ENCODE measurements around the gene ING3. TPM values are rescaled to one million over a fixed set of nuclear protein-coding genes. Genes with fewer than 3 reads are reported as not detected.
"Not testable (repeated sequence)": the region's sequence is repeated elsewhere in the genome, so short reads cannot be mapped to it uniquely, and the experiment has no call there.

ING3 gene
- total RNA-seq, 2 experiments from 2014 or later, result 19.0 to 20.0 TPM

GRCh38 chr7:121000081-121000983 lies 49.8 kb downstream of the ING3 start:
- no peak for ATAC-seq
- DNase-seq, result no peak
- Mint-ChIP-seq H3K36me3 (ENCODE audit: low read depth) (no peaks in the 10 kb centered on the region), H3K27me3 (ENCODE audit: low read depth) (peaks cover 14% of the 10 kb centered on the region), H3K27ac (no peak overlapping the region), H3K4me3 (no peak overlapping the region), H3K4me1 (ENCODE audit: low read depth) (peaks cover 10% of the 10 kb centered on the region), H3K9me3 (ENCODE audit: insufficient read depth) (no peaks in the 10 kb centered on the region)
- POLR2A ChIA-PET, result no interaction called here
- CTCF ChIA-PET, result interaction anchor here (1.0 to 2.3 kb wide), 2 partner anchors 13 to 14 kb away, joined by 3 to 5 read pairs; no protein-coding TSS in a partner anchor

DNA sequence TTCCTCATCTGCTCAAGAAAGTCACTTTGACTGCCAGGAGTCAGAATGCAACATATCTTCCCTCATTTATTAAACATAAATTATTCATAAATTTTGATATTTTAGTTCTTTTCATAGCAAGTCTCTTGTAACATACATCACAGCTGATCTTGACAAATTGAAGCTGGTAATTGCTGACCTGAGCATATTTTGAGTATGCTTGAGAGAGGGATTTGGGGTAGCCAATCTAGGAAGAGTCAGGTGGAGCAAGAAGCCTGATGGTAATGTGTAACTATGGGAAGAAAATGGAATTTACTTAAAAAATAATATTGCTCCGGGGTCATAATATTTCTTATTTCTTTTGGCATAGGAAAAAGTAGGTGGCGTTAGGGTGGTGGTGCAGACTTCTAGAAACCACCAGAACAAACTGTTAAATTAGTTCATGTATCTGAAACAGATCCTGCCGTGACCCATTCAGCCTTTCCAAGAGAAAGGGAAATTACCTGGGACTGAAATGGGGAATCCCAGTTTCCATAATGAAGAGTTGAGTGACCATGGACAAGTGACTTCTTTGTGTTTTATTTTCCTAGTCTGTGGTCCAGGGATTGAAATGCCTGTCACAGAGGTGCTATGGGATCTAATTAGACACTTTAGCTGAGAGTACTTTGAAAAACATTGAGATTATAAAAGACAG lies 50.8 kb downstream of the ING3 start:
- Mint-ChIP-seq H3K36me3 (ENCODE audit: low read depth) (no peaks in the 10 kb centered on the region), H3K4me1 (ENCODE audit: low read depth) (peaks cover 8% of the 10 kb centered on the region), H3K9me3 (ENCODE audit: insufficient read depth) (no peaks in the 10 kb centered on the region), H3K27me3 (ENCODE audit: low read depth) (peaks cover 6% of the 10 kb centered on the region), H3K27ac (no peak overlapping the region), H3K4me3 (no peak overlapping the region)
- CTCF ChIA-PET, result interaction anchor here (1.5 to 2.3 kb wide), 3 partner anchors 12 to 32 kb away, joined by 3 to 5 read pairs (median 3); partner anchors contain the start of gene CPED1
- ATAC-seq, result no peak
- POLR2A ChIA-PET, result no interaction called here
- DNase-seq, result no peak

GRCh38 chr7:121002048-121002756 lies 51.6 kb downstream of the ING3 start:
- DNase-seq, result no peak
- ATAC-seq, result no peak
- H3K4me3 Mint-ChIP-seq, result no peak overlapping the region
- H3K4me1 Mint-ChIP-seq (ENCODE audit: low read depth), result peaks cover 4% of the 10 kb centered on the region
- no peaks in the 10 kb centered on the region for H3K9me3 Mint-ChIP-seq (ENCODE audit: insufficient read depth)
- CTCF ChIA-PET, result interaction anchor here (1.5 to 2.3 kb wide), 3 partner anchors 13 to 31 kb away, joined by 3 to 5 read pairs (median 3); partner anchors contain the start of gene CPED1
- POLR2A ChIA-PET, result no interaction called here
- no peak overlapping the region for H3K27ac Mint-ChIP-seq
- H3K27me3 Mint-ChIP-seq (ENCODE audit: low read depth), result peaks cover 6% of the 10 kb centered on the region
- no peaks in the 10 kb centered on the region for H3K36me3 Mint-ChIP-seq (ENCODE audit: low read depth)

DNA sequence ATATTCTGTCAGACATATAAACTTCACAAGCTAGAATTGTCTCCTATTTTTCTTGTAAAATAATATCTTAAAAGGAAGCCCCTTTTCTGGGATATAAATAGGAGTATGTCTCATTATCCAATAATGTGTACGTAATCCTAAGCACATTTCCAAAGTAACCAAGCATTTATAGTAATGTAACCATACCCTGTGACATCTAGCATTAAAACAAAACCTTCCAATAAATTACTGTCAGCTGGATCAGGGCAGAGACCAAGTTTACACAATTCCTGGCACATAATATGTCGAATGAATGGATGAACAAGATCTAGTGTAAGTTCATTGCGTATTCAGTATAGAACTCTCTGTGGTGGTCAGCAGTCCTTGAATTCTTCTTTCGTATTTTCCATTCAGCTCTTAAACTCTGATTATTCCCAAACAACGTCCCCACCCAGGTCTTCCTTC lies 52.2 kb downstream of the ING3 start:
- H3K9me3 Mint-ChIP-seq (ENCODE audit: insufficient read depth), result no peaks in the 10 kb centered on the region
- POLR2A ChIA-PET, result no interaction called here

DNA sequence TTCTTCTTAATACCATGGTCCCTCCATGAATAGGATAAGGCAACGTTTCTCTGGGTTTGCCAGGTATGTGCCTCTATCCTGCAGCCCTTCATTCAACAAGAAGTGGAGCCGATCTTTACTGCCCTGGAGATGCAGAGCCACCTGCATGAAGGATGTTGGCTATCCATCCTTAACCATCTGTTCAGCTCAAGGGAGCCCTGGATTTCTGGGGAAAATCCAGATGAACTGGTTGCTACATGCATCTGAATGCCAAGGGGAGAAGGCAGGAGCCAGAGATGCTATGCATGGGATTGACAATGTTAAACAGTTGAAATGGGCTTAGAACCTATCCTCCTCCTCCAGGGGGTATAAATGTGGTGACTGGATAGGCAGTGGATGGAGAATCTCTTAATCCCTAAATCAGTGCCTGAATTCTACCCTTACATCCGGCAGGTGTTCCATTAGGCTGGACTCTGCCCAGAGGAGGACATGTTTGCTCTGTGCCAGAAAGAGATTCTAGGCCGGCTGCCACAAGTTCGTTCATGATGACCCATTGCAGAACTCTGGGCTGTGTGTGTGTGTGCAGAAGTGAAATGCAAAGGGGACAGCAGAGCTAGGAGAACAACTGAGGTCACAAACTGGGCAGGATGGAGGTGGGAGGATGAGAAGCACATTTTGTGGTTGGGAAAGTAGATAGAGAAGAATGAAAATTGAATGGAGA lies 53.6 kb downstream of the ING3 start:
- Mint-ChIP-seq H3K27ac (no peak overlapping the region), H3K36me3 (ENCODE audit: low read depth) (no peaks in the 10 kb centered on the region), H3K9me3 (ENCODE audit: insufficient read depth) (no peaks in the 10 kb centered on the region), H3K4me3 (no peak overlapping the region), H3K4me1 (ENCODE audit: low read depth) (peaks cover 4% of the 10 kb centered on the region), H3K27me3 (ENCODE audit: low read depth) (peaks cover 10% of the 10 kb centered on the region)
- ChIA-PET POLR2A (no interaction called here), CTCF (no interaction called here)
- ATAC-seq, result no peak
- DNase-seq, result no peak

More for the DNA sequence above, 52.2 kb downstream of the ING3 start:
- Mint-ChIP-seq H3K4me1 (ENCODE audit: low read depth) (peaks cover 4% of the 10 kb centered on the region), H3K27me3 (ENCODE audit: low read depth) (peaks cover 10% of the 10 kb centered on the region), H3K36me3 (ENCODE audit: low read depth) (no peaks in the 10 kb centered on the region), H3K27ac (no peak overlapping the region), H3K4me3 (no peak overlapping the region)
- CTCF ChIA-PET, result interaction anchor here (1.5 to 2.3 kb wide), 3 partner anchors 14 to 30 kb away, joined by 3 to 5 read pairs (median 3); partner anchors contain the start of gene CPED1
- ATAC-seq, result no peak
- no peak for DNase-seq

GRCh38 chr7:121005058-121005457 lies 54.5 kb downstream of the ING3 start:
- DNase-seq; H3K27ac Mint-ChIP-seq; POLR2A ChIA-PET; H3K27me3 Mint-ChIP-seq (ENCODE audit: low read depth); ATAC-seq; CTCF ChIA-PET; H3K4me1 Mint-ChIP-seq (ENCODE audit: low read depth); H3K4me3 Mint-ChIP-seq; H3K36me3 Mint-ChIP-seq (ENCODE audit: low read depth); H3K9me3 Mint-ChIP-seq (ENCODE audit: insufficient read depth): not testable (repeated sequence)

DNA sequence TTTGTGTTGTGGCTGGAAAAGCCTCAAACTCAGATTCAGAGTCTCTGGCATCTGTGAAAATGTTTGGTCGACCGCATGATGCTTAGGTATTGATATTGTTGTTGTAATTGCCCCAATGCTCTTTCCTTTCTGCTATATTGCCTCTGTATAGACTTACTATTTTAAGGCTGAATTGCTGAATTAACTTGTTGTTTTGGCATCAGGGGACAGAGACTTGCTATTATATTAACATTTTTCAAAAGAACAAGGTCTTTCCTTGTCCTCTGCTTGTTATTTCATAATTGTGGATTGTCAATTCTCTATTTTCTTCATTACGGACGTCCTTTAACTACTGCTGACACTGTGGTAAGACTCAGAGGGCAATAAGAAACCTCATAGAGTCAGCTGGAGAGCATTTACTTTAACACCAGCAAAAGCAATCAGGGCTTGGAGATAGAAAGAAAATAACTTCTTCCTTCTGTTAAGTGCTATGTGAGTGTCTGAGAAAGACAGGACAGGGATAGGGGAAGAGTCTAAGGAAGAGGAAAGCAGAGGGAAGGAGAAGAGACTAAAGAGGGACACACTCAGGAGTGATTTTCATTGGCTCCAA lies 55.5 kb downstream of the ING3 start:
- Mint-ChIP-seq H3K9me3 (ENCODE audit: insufficient read depth) (no peaks in the 10 kb centered on the region), H3K36me3 (ENCODE audit: low read depth) (no peaks in the 10 kb centered on the region), H3K27me3 (ENCODE audit: low read depth) (peaks cover 10% of the 10 kb centered on the region), H3K4me1 (ENCODE audit: low read depth) (no peaks in the 10 kb centered on the region), H3K27ac (no peak overlapping the region), H3K4me3 (no peak overlapping the region)
- ChIA-PET POLR2A (no interaction called here), CTCF (no interaction called here)
- DNase-seq (no peak), ATAC-seq (no peak)

GRCh38 chr7:121006711-121007315 lies 56.2 kb downstream of the ING3 start:
- ChIA-PET POLR2A (no interaction called here), CTCF (interaction anchor here (0.7 kb wide), 1 partner anchor 26 kb away, joined by 3 read pairs; no protein-coding TSS in a partner anchor)
- DNase-seq, result no peak
- no peak for ATAC-seq
- H3K27ac Mint-ChIP-seq, result no peak overlapping the region
- no peaks in the 10 kb centered on the region for H3K4me1 Mint-ChIP-seq (ENCODE audit: low read depth)
- H3K27me3 Mint-ChIP-seq (ENCODE audit: low read depth), result peaks cover 10% of the 10 kb centered on the region
- no peaks in the 10 kb centered on the region for H3K36me3 Mint-ChIP-seq (ENCODE audit: low read depth)
- H3K4me3 Mint-ChIP-seq, result no peak overlapping the region
- no peaks in the 10 kb centered on the region for H3K9me3 Mint-ChIP-seq (ENCODE audit: insufficient read depth)

DNA sequence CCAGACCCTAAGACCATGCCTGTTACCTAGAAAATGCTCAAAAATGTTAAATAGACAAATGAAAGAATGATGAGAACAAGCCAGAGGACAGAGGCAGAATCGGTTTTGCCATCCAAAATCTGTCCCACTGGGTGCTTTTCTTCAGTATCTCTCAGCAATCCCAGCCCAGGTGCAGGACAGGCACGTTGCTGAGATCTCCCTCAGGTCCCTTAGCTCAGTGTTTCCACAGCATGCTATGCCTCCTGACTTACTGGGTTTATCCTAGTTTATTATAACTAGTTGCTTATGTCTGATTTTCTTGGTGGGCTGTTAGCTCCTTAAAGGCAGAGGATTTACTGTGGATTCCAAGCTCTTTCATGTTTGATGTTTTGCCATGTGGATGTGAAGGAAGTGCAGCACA lies 58.2 kb downstream of the ING3 start:
- DNase-seq (no peak), ATAC-seq (no peak)
- Mint-ChIP-seq H3K36me3 (ENCODE audit: low read depth) (no peaks in the 10 kb centered on the region), H3K27ac (no peak overlapping the region), H3K9me3 (ENCODE audit: insufficient read depth) (no peaks in the 10 kb centered on the region), H3K4me1 (ENCODE audit: low read depth) (no peaks in the 10 kb centered on the region), H3K4me3 (no peak overlapping the region), H3K27me3 (ENCODE audit: low read depth) (peaks cover 4% of the 10 kb centered on the region)
- CTCF ChIA-PET, result no interaction called here
- POLR2A ChIA-PET, result no interaction called here

DNA sequence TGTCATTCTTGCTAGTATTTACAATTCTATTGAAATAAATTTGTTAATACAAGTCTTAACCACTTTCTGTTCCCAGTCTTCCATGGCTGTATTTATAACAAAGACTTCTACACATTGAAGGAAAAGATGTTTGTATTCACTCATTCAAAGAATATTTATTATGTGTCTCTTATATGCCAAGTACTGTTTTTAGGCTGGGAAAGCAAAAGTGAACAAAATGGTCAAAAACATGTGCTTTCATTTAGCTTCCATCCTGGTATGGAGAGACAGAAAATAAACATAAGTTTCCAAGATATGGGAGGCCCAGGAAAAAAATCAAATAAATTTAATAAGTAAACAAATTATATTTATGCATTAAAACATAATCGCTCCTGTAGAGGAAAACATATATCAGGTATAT lies 60.8 kb downstream of the ING3 start:
- ChIA-PET POLR2A (no interaction called here), CTCF (no interaction called here)
- DNase-seq (no peak), ATAC-seq (no peak)
- H3K27me3 Mint-ChIP-seq (ENCODE audit: low read depth), result peaks cover 4% of the 10 kb centered on the region
- no peaks in the 10 kb centered on the region for H3K4me1 Mint-ChIP-seq (ENCODE audit: low read depth)
- no peak overlapping the region for H3K27ac Mint-ChIP-seq
- H3K36me3 Mint-ChIP-seq (ENCODE audit: low read depth), result no peaks in the 10 kb centered on the region
- no peaks in the 10 kb centered on the region for H3K9me3 Mint-ChIP-seq (ENCODE audit: insufficient read depth)
- H3K4me3 Mint-ChIP-seq, result no peak overlapping the region

Data from activated CD8-positive, alpha-beta T cell treated with anti-CD3 and anti-CD28 coated beads, Interleukin-2, amount 10 ng/mL, durations not matched to agents 7 days and 5 days (primary cell).